Neural progenitor cell (in vitro differentiated cells): ENCODE measurements around the gene DNER.

Source experiments
- EZH2 ChIP-seq: fragments of 200-600 bp; sonication (generic); IDR thresholded peaks from 2 replicates; pipeline ENCODE4 v1.6.1; 2017; ENCODE audit warnings: antibody characterized with exemption, mild to moderate bottlenecking, moderate library complexity
- EZH2phosphoT487 ChIP-seq: fragments of 200-600 bp; sonication (generic); IDR thresholded peaks from 2 replicates; pipeline ENCODE4 v1.6.1; 2017; ENCODE audit warnings: antibody characterized with exemption
- TF ChIP-seq, protein P1 (sequence below): fragments of 200-600 bp; sonication (generic); IDR thresholded peaks from 2 replicates; pipeline ENCODE4 v1.5.1; 2017; ENCODE audit warnings: antibody characterized with exemption, mild to moderate bottlenecking

DNA sequence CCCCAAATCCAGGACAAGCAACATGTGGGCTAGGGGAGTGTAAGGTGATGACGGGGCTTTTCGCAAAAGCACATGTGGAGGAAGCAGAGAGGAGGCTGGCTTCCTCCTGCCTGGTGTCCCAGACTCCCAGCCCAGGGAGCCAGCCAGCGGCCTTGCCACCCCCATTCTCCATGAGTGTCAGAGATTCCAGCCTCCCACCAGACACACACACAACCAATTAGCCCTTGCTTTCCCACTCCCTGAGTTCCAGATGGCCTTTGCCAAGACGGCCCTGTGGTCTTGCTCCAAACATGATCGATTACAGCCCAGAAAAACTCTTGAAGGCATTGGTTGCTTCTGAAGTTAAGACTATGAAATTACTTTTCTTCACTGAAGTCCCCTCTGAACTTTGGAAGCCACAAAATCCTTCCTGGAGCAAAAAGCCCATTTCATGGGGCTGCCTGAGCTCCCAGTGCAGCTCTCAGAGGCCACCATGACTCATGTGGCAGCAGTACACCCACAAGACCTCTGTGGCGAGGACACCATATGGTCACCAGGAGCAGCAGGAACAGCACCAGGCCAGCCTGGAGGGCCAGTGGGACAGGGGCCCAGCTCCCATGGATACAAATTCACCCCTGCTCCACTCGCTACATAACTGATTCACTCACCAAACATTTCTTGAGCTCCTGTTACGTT lies 374.1 kb downstream of the DNER start:
- TF ChIP-seq, protein P1, sequence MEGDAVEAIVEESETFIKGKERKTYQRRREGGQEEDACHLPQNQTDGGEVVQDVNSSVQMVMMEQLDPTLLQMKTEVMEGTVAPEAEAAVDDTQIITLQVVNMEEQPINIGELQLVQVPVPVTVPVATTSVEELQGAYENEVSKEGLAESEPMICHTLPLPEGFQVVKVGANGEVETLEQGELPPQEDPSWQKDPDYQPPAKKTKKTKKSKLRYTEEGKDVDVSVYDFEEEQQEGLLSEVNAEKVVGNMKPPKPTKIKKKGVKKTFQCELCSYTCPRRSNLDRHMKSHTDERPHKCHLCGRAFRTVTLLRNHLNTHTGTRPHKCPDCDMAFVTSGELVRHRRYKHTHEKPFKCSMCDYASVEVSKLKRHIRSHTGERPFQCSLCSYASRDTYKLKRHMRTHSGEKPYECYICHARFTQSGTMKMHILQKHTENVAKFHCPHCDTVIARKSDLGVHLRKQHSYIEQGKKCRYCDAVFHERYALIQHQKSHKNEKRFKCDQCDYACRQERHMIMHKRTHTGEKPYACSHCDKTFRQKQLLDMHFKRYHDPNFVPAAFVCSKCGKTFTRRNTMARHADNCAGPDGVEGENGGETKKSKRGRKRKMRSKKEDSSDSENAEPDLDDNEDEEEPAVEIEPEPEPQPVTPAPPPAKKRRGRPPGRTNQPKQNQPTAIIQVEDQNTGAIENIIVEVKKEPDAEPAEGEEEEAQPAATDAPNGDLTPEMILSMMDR, result no peak
- TF ChIP-seq EZH2 (no peak), EZH2phosphoT487 (no peak)
